GM12892 (cell line): ENCODE data around the gene EEF2.

Experiments
- DNase-seq: peaks from one replicate; pipeline ENCODE4 v3.0.0; 2011; ENCODE audit not compliant: insufficient read length
- FAIRE-seq: peaks from 2 replicates; lab custom pipeline; 2011; peaks lifted over from hg19 to GRCh38; lab: Jason Lieb, UNC
- POLR2A ChIP-seq: IDR thresholded peaks from 2 replicates; pipeline ENCODE4 v1.6.1; 2011; ENCODE audit warnings: low read depth, low read length, control low read depth
- POLR2AphosphoS5 ChIP-seq: IDR thresholded peaks from 2 replicates; pipeline ENCODE4 v1.6.1; 2011; ENCODE audit warnings: low read depth, low read length, control low read depth
- TAF1 ChIP-seq: IDR thresholded peaks from 2 replicates; pipeline ENCODE4 v1.6.1; 2011; ENCODE audit warnings: low read depth, mild to moderate bottlenecking, control low read depth, low read length, borderline replicate concordance

EEF2 gene

DNA sequence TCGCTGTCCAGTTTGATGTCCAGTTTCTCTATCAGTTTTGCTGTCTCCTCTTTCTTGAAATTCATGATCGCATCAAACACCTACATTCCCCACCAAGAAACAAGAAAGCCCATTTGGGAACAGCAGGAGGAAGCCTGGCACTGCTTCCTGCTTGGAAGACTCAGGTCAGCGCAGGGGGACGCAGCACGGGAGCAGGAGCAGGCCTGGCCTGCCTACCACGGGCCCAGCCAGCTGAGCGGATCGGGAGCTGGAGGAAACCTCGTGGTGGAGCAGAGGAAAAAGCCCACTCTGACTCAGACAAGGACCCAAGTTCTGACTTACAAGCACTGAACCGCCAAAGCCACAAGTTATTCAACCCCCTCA lies 3.9 kb downstream of the EEF2 start:
- DNase-seq (peak; percentile 12), FAIRE-seq (no peak)
- no peak; the same call in 1 of the 2 replicates for TF ChIP-seq POLR2A
- TF ChIP-seq TAF1: no peak
- TF ChIP-seq POLR2AphosphoS5: no peak; the same call in 1 of the 2 replicates

DNA sequence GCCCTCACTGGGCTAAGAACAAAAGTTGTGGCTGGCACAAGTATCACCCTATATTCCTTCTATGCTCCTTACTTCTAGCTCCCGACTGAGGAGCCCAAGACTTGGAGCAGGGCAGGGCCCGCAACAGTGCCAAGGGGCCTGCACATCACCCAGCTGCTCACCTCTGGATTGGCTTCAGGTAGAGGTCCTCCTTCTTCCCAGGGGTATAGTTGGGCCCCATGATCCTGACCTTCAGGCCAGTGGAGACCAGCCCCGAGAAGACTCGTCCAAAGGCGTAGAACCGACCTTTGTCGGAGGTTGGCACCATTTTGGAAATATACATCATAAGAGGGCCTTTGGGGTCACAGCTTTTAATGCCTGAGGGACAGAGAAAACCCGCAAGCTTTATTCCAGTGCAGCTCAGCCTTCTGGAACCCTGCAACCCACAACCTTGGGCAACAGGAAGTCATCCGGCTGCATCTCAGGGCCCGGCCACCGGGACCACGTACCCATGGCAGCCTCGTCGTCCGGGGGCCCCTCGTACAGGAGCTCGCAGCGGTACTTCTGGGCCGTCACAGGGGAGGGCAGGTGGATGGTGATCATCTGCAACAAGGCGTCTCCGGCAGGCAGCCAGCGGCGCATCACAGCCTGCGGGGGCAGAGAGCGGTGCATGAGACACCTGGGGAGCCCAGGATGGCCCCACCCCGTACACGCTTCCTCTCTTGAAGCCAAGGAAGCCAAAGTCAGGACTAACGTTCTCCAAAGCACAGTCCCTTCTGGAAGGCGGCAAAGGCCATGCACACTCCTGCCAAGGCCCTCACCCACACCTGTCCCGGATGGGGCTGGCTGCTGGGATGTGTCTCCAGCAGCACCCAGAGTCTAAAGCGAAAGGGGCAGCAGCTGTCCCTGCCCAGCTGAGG lies 4.7 kb downstream of the EEF2 start:
- TF ChIP-seq POLR2A: no peak; the same call in 1 of the 2 replicates
- TF ChIP-seq POLR2AphosphoS5: no peak; the same call in none of the 2 replicates
- TF ChIP-seq TAF1: no peak
- DNase-seq: peak; percentile 22
- no peak for FAIRE-seq

DNA sequence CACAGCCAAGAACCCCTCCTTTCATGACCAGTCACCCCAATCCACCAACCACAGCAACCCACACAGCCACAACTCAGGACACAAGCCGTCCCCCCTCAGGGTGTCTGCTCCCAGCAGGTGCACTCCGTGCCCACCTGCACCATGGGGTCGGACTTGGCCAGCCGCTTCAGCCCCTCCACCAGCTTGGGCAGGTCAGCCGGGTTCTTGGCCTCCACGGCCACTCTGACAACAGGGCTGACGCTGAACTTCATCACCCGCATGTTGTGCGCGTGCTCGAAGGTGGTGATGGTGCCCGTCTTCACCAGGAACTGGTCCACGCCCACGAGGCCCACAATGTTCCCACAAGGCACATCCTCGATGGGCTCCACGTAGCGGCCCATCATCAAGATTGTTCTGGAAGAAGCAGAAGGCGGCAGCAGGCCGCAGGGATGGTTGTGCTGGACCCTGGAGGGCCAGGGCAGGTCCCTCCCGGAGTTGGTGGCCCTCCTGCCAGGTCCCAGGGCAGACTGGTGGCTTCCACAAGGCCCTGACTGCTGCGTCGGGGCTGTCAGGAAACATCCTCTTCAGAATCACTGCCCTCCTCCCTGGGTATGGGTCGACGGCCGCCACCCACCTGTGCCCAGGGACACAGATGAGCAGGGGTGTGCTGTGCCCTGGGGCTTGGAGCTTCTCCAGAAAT lies 5.5 kb downstream of the EEF2 start:
- no peak for FAIRE-seq
- DNase-seq: peak; percentile 19
- peak; percentile 78 for TF ChIP-seq POLR2AphosphoS5
- no peak for TF ChIP-seq TAF1
- TF ChIP-seq POLR2A: peak; percentile 62

DNA sequence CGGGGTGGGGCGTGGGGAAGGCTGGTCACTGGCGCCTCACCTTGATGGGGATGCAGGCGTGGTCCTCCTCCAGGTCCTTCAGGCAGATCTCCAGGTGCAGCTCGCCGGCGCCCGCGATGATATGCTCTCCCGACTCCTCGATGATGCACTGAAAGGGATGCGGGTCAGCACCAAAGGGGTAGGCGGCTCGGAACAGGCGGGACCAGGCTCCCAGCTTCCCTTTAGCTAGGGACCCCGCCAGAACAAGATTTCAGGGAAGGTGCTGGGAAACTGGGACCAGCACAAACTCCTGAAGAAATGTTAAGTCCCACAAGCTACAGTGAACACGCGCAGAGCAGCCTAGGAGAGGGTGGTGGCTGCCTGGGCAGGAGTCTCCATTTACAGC lies 6.0 kb downstream of the EEF2 start:
- no peak for FAIRE-seq
- DNase-seq: peak; percentile 10
- no peak for TF ChIP-seq POLR2AphosphoS5
- TF ChIP-seq TAF1: no peak
- TF ChIP-seq POLR2A: no peak

DNA sequence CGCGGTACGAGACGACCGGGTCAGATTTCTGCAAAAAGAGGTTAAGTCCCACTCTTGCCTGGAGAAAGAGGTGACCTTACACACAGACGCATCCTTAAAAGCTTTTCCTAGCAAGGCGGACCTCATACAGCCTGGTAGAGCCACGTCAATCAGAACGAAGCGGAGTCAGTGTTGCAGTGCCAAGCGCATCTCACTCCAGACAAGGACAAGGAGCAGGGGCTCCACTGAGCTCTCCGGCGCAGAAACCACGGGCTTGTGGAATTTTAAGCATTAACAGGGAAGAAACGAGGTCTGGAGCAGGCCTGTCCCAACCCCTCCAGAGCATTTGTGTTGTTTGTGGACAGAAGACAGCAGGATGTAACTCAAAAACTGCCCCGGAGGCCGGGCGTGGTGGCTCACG lies 7.1 kb downstream of the EEF2 start:
- no peak for TF ChIP-seq POLR2A
- TF ChIP-seq POLR2AphosphoS5: no peak; the same call in 1 of the 2 replicates
- TF ChIP-seq TAF1: no peak
- no peak for DNase-seq
- FAIRE-seq: no peak

DNA sequence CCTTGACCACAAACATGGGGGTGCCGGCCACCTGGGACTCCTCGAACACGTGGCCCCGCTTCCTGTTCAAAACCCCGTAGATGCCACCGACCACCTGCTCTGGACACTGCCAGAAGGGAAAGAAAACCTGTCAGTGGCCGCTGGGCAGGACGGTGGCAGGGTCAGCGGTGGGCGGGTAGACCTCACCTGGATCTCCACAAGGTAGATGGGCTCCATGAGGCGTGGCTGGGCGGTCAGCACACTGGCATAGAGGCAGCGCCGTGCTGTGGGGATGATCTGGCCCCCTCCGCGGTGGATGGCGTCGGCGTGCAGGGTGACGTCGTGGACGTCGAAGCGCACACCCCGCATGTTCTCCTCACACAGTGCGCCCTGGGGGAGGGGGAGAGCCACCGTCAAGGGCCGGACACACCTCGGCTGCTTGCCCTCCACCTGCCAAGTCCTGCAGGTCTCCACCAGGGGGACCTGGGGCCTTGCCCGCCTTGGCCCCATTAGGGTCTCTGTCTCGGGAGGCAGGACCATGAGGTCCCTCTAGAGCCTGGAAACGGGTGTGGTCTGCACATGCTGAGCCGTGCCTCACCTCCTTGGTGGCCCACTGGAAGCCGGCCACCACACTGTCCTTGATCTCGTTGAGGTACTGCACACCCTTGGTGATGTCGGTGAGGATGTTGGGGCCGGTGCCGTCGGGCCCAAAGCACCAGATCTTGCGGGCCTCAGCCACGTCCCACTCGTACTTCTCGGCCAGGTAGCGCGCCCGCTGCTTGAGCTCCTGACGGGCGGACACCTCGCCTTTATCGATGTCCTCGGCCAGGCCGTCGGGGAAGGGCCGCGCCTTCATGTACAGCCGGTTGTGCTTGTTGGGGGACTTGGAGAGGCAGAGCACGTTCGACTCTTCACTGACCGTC lies 7.8 kb downstream of the EEF2 start:
- FAIRE-seq (no peak), DNase-seq (peak; percentile 24)
- TF ChIP-seq POLR2AphosphoS5 (peak; percentile 49; the same call in 1 of the 2 replicates), TAF1 (no peak)

DNA sequence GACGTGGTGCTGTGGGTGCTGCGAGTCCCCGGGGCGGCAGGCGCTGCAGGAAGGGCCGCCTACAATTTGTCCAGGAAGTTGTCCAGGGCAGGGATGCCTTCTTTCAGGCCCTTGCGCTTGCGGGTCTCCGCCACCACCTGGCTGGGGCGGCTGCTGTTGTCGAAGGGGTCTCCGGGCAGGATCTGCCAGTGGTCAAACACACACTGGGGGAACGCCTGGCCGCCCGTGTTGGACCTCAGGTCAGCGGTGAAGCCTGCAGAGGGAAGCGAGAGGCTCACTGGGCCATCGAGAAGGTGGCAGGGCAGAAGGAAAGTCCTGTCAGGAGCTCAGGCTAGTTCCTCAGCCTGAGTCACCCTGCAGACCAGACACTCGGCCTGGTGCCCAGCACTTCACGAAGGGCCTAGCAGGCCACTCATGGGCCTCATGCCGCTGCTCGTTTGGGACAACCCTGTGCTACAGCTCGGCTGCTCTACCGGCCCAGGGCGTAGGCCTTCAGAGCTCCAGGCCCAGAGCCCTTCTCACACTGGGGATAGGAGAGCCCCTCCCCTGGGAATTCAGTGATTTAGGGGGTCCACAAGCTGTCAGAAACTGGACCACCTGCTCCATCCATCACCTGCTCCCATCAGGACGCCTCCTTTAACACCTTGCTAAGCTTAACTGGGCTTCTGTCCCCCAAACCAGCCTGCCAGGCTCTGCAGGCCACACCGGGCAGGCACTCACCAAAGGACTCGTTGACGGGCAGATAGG lies 8.6 kb downstream of the EEF2 start:
- no peak for FAIRE-seq
- peak; percentile 13 for DNase-seq
- TF ChIP-seq POLR2AphosphoS5 (peak; percentile 84), POLR2A (peak; percentile 69), TAF1 (no peak)

DNA sequence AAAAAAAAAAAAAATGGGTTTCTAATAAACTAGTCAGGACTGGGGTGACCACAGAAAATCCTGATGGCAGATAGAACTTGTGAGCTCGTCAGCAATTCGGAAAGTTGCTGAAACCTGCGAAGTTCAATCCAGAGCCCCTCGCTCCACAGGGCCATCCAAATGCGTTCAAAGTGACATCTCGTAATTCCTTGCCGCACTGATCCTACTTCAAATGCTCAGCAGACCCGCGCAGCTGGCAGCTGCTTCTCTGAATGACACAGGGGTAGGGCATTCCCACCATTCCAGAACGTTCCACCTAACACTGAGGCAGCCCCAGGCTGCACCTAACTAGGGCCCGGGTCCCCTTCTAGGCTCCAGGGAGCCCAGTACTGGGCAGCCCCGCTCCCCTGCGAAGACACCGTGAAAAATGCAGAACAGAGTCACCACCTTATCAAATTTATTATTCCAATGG lies 9.6 kb downstream of the EEF2 start:
- DNase-seq: no peak
- TF ChIP-seq POLR2AphosphoS5 (peak; percentile 94), TAF1 (no peak), POLR2A (peak; percentile 84)
- no peak for FAIRE-seq

DNA sequence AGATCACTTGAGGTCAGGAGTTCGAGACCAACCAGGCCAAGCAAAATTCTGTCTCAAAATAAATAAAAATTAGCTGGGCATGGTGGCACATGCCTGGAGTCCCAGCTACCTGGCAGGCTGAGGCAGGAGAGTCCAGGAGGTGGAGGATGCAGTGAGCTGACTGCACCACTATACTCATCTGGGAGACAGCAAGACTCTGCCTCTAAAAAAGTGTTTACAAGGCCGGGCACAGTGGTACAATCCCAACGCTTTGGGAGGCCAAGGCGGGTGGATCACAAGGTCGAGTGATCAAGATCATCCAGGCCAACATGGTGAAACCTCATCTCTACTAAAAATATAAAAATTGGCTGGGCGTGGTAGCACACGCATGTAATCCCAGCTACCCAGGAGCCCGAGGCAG lies 10.1 kb downstream of the EEF2 start:
- no peak for FAIRE-seq
- TF ChIP-seq TAF1 (no peak), POLR2AphosphoS5 (no peak), POLR2A (no peak)
- no peak for DNase-seq
